ENCODE data around the gene MOB2.

The MOB2 gene

GRCh38 chr11:1519028-1520010 is 32.7 kb upstream of the MOB2 start:
- Histone ChIP-seq H3K9ac (ENCODE audit: low read length) (0 out of 2 replicates have a peak overlapping the region, but pooled peaks have one; percentile 65), H3K36me3 (ENCODE audit: low read length) (no peaks in the 10 kb centered on the region), H2AFZ (ENCODE audit: low read depth, low read length, severe bottlenecking) (no peak overlapping the region), H3F3A (ENCODE audit: insufficient read depth) (peaks cover 47% of the 10 kb centered on the region), H4K20me1 (ENCODE audit: low read depth, low read length) (no peaks in the 10 kb centered on the region), H3K79me2 (ENCODE audit: insufficient read depth, low read length) (peaks cover 53% of the 10 kb centered on the region; the same call in 1 of the 2 replicates), H3K4me3 (ENCODE audit: insufficient read depth, low read length, poor library complexity, severe bottlenecking) (no peak overlapping the region), H3K27ac (ENCODE audit: low read depth, low read length) (peak overlapping the region; percentile 97), H3K9me2 (replicated peaks; ENCODE audit: insufficient read depth, low read length) (no peaks in the 10 kb centered on the region), H3K27me3 (ENCODE audit: low read length) (no peaks in the 10 kb centered on the region), H3K4me2 (ENCODE audit: low read depth, low read length, poor library complexity, severe bottlenecking) (peak overlapping the region; percentile 96), H3K9me3 (ENCODE audit: insufficient read depth, low read length) (no peaks in the 10 kb centered on the region)
- TF ChIP-seq CTCF (IDR thresholded peaks at IDR 0.05; ENCODE audit: insufficient read depth, low read length, poor library complexity, severe bottlenecking) (no peak), EZH2phosphoT487 (conservative IDR thresholded peaks at IDR 0.05; ENCODE audit: low read length) (no peak)

GRCh38 chr11:1518301-1518700 is 31.7 kb upstream of the MOB2 start:
- H3K79me2 ChIP-seq (ENCODE audit: insufficient read depth, low read length): peaks cover 45% of the 10 kb centered on the region; the same call in 1 of the 2 replicates

More at GRCh38 chr11:1518301-1518700, 31.7 kb upstream of the MOB2 start:
- TF ChIP-seq EZH2phosphoT487 (conservative IDR thresholded peaks at IDR 0.05; ENCODE audit: low read length) (no peak), CTCF (IDR thresholded peaks at IDR 0.05; ENCODE audit: insufficient read depth, low read length, poor library complexity, severe bottlenecking) (no peak)
- Histone ChIP-seq H3K9ac (ENCODE audit: low read length) (no peak overlapping the region), H4K20me1 (ENCODE audit: low read depth, low read length) (peaks cover 2% of the 10 kb centered on the region; the same call in 1 of the 2 replicates), H3K9me2 (replicated peaks; ENCODE audit: insufficient read depth, low read length) (no peaks in the 10 kb centered on the region), H2AFZ (ENCODE audit: low read depth, low read length, severe bottlenecking) (no peak overlapping the region), H3K27me3 (ENCODE audit: low read length) (no peaks in the 10 kb centered on the region), H3K36me3 (ENCODE audit: low read length) (no peaks in the 10 kb centered on the region), H3K27ac (ENCODE audit: low read depth, low read length) (no peak overlapping the region), H3K9me3 (ENCODE audit: insufficient read depth, low read length) (no peaks in the 10 kb centered on the region), H3F3A (ENCODE audit: insufficient read depth) (peaks cover 37% of the 10 kb centered on the region), H3K4me3 (ENCODE audit: insufficient read depth, low read length, poor library complexity, severe bottlenecking) (no peak overlapping the region), H3K4me2 (ENCODE audit: low read depth, low read length, poor library complexity, severe bottlenecking) (no peak overlapping the region)
